ENCODE results near the gene MRTFA. TPM values are rescaled to one million over a fixed set of nuclear protein-coding genes. Genes with fewer than 3 reads are reported as not detected.

The MRTFA gene
- total RNA-seq, 4 donors from 2014 or later, result 36.3 to 98.2 (median 78.1) TPM

DNA sequence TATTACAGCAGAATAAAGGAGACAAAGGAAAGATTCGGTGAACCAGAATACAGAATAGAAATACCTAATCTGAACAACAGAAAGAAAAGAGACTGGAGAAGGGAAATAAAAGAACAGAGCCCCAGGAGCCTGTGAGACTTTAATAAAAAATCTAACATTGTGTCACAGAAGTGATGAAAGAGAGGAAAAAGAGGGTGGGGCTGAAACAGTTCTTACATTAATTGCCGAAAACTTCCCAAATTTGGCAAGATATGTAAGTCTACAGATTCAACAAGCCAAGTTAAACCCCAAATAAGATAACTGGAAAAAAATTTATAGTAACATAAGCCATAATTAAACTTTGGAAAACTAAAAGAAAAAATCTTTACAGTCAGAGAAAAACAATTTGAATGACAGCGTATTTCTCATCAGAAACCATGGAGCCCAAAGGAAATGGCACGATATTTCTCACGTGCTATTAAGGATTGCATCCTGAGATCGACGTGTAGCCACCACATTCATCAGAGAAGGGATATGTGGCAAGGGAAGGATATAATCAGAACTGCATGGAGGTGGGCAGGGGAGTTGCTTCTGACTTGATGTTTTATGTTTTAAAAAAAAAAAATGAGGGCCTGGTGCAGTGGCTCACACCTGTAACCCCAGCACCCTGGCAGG is 192.2 kb downstream of the MRTFA start:
- no peaks in the 10 kb centered on the region for H3K27me3 ChIP-seq
- no peaks in the 10 kb centered on the region for H3K4me1 ChIP-seq
- no peak for TF ChIP-seq POLR2A (IDR thresholded peaks at IDR 0.05)
- TF ChIP-seq, protein P1, sequence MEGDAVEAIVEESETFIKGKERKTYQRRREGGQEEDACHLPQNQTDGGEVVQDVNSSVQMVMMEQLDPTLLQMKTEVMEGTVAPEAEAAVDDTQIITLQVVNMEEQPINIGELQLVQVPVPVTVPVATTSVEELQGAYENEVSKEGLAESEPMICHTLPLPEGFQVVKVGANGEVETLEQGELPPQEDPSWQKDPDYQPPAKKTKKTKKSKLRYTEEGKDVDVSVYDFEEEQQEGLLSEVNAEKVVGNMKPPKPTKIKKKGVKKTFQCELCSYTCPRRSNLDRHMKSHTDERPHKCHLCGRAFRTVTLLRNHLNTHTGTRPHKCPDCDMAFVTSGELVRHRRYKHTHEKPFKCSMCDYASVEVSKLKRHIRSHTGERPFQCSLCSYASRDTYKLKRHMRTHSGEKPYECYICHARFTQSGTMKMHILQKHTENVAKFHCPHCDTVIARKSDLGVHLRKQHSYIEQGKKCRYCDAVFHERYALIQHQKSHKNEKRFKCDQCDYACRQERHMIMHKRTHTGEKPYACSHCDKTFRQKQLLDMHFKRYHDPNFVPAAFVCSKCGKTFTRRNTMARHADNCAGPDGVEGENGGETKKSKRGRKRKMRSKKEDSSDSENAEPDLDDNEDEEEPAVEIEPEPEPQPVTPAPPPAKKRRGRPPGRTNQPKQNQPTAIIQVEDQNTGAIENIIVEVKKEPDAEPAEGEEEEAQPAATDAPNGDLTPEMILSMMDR (IDR thresholded peaks at IDR 0.05), result no peak
- H3K36me3 ChIP-seq, result no peaks in the 10 kb centered on the region
- H3K27ac ChIP-seq, result no peak overlapping the region
- DNase-seq, result no peak
- no peak overlapping the region for H3K4me3 ChIP-seq
- H3K9me3 ChIP-seq, result no peaks in the 10 kb centered on the region

DNA sequence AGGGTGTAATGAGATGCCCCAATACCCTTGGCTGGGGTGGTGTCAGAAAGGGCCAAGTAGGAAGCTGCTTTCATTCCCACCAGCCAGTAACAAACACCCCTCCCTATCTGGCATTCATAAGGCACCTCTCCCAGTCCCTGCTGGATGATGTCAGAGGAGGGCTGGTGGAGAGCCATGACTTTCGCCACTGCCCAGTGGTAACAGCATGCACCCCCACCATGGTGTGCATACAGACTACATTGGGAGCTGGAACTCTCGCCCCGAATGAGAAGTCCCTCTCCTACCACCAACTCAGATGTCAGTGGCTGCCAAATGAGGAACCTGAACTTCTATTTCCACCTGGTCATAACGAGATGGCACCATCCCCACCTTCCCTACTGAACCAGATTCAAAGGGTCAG is 192.8 kb downstream of the MRTFA start:
- TF ChIP-seq POLR2A (IDR thresholded peaks at IDR 0.05), result no peak
- no peak for DNase-seq
- H3K4me3 ChIP-seq, result no peak overlapping the region
- no peaks in the 10 kb centered on the region for H3K9me3 ChIP-seq
- no peak overlapping the region for H3K27ac ChIP-seq
- no peaks in the 10 kb centered on the region for H3K36me3 ChIP-seq
- no peaks in the 10 kb centered on the region for H3K27me3 ChIP-seq
- no peaks in the 10 kb centered on the region for H3K4me1 ChIP-seq

DNA sequence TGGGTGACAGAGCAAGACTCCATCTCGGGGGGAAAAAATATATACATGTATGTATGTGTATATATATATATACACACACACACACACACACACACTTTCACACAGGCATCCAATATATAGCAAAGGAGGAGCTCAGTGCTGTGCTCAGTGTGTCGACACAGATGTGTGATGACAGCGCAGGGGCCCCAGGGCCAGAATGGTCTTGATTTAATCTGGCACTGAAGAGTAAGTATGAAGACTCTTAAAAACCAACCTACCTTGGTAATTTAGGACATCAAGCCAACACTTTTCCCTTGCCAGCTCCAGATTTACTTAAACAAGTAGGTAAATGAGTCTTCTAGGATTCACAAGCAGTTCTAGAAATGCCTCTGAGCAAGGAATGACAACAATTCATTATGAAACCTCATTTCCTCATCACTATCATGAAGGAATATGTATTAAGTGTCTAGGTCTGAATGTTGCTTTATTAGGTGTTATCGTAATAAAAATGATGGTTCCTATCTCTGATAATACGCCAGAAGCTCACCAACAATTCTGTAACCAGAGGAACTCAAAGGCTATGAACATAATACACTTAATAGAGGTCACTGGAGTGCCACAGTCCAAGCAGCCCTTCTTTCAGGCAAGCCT is 194.6 kb downstream of the MRTFA start:
- no peak overlapping the region for H3K27ac ChIP-seq
- H3K4me1 ChIP-seq, result peaks cover 0 to 13% (median 2%) of the 10 kb centered on the region in 4 donors
- H3K36me3 ChIP-seq, result no peaks in the 10 kb centered on the region
- H3K27me3 ChIP-seq, result no peaks in the 10 kb centered on the region
- DNase-seq, result no peak
- no peak overlapping the region for H3K4me3 ChIP-seq
- no peak for TF ChIP-seq POLR2A (IDR thresholded peaks at IDR 0.05)
- TF ChIP-seq, protein P1 (IDR thresholded peaks at IDR 0.05), result no peak
- H3K9me3 ChIP-seq, result no peaks in the 10 kb centered on the region

DNA sequence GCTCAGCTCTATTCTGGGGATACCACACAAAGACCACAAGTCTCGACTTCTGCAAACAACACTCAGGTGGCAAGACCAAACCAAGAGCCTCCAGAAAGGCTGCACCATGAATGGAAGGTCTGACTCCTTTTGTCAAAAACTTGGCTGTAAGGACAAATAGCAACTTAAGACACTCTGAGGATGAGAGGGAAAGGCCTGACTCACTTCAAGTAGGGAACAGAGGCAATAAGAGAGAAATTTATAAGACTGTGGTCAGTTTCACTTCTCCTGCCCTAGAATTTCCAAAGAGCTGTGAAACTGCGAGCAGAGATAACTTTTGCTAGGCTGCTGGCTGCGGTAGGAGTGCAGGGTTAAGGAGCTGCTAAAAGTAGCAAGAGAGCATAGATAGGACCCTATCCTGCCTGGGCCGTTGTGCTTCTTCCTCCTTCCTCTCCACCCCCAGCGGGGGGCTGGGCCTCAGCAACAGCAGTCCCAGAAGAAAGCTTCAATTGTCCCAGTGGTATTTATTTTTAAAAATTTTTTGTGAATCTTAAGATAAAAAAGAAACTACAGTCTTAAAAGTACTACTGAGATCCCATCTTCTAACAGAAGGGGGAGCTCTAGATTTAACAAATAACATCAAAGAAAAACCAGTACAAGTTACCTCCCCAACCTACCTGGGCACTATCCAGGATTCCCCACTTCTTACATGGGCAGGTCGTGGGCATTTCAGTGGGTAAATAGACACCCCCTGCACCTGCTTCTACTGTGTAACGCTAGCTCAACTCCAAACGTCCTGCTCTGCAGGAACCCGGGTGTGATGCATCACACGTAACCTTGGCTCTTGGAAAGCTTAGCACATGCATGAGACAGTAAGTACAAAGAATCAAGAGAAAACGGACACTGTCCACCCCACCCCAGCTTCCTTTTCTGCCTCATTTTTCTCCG is 199.8 kb downstream of the MRTFA start:
- no peaks in the 10 kb centered on the region for H3K27me3 ChIP-seq
- no peaks in the 10 kb centered on the region for H3K9me3 ChIP-seq
- peak overlapping the region in 3 of 4 donors; percentile 19 to 76 (median 47) for H3K27ac ChIP-seq
- DNase-seq, result peak in 2 of 3 donors; percentile 50 to 58
- H3K4me3 ChIP-seq, result peak overlapping the region in 2 of 4 donors; percentile 14 to 15
- H3K36me3 ChIP-seq, result peaks cover 0 to 7% (median 0%) of the 10 kb centered on the region in 3 donors
- peaks cover 0 to 21% (median 9%) of the 10 kb centered on the region in 4 donors for H3K4me1 ChIP-seq
- no peak for TF ChIP-seq POLR2A (IDR thresholded peaks at IDR 0.05)
- TF ChIP-seq, protein P1 (IDR thresholded peaks at IDR 0.05), result peak; percentile 43 to 76 (median 72)

DNA sequence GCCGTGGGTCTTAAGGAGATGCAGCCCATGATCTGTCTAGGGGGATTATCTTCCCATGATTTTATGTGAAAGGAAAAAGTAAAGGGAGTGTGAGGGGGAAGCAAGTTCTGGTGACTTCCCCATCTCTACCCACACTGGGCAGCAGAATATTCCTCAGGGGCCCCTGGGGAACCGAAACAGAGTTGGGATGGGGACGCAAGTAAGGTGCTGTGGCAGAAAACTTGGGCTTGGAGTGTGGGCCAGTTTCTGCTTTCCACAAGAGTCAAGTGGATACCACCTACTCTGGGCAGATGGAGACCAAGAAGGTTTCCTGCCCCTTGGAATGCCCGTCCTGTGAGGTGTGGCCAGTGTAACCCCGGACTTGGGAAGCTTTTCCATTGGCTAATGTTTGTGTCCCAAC is 201.8 kb downstream of the MRTFA start:
- H3K27ac ChIP-seq, result peak overlapping the region in 1 of 4 donors; percentile 76
- no peak for TF ChIP-seq POLR2A (IDR thresholded peaks at IDR 0.05)
- TF ChIP-seq, protein P1 (IDR thresholded peaks at IDR 0.05), result no peak
- no peak overlapping the region for H3K4me3 ChIP-seq
- H3K36me3 ChIP-seq, result peaks cover 0 to 14% (median 0%) of the 10 kb centered on the region in 3 donors
- peaks cover 0 to 21% (median 9%) of the 10 kb centered on the region in 4 donors for H3K4me1 ChIP-seq
- peak in 1 of 3 donors; percentile 46 for DNase-seq
- no peaks in the 10 kb centered on the region for H3K27me3 ChIP-seq
- no peaks in the 10 kb centered on the region for H3K9me3 ChIP-seq
